ENCODE results near the gene PRCP. TPM values are rescaled to one million over a fixed set of nuclear protein-coding genes. Genes with fewer than 3 reads are reported as not detected.

PRCP gene
- total and polyA plus RNA-seq, 2 experiments from 2014 or later = 33.3 to 52.8 TPM

DNA sequence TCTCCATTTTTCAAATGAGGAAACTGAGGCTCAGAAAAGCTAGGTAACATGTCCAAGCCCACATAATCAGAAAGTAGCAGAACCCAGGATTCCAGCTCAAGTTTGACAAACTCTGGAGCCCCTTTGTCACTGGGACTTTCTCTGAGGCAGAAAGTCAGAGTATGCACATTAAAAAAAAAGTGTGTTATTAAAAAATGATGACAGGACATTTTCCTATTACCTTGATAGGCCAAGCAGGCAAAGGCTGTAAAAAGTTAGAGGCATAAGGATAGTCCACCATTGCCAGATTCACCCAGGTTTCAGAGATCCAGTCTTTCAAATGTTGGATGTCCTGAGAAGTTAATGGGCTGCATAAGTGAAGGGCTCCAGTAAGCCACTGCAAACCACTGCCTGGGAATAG lies 51.4 kb downstream of the PRCP start (continued):
- TF ChIP-seq, protein P1, sequence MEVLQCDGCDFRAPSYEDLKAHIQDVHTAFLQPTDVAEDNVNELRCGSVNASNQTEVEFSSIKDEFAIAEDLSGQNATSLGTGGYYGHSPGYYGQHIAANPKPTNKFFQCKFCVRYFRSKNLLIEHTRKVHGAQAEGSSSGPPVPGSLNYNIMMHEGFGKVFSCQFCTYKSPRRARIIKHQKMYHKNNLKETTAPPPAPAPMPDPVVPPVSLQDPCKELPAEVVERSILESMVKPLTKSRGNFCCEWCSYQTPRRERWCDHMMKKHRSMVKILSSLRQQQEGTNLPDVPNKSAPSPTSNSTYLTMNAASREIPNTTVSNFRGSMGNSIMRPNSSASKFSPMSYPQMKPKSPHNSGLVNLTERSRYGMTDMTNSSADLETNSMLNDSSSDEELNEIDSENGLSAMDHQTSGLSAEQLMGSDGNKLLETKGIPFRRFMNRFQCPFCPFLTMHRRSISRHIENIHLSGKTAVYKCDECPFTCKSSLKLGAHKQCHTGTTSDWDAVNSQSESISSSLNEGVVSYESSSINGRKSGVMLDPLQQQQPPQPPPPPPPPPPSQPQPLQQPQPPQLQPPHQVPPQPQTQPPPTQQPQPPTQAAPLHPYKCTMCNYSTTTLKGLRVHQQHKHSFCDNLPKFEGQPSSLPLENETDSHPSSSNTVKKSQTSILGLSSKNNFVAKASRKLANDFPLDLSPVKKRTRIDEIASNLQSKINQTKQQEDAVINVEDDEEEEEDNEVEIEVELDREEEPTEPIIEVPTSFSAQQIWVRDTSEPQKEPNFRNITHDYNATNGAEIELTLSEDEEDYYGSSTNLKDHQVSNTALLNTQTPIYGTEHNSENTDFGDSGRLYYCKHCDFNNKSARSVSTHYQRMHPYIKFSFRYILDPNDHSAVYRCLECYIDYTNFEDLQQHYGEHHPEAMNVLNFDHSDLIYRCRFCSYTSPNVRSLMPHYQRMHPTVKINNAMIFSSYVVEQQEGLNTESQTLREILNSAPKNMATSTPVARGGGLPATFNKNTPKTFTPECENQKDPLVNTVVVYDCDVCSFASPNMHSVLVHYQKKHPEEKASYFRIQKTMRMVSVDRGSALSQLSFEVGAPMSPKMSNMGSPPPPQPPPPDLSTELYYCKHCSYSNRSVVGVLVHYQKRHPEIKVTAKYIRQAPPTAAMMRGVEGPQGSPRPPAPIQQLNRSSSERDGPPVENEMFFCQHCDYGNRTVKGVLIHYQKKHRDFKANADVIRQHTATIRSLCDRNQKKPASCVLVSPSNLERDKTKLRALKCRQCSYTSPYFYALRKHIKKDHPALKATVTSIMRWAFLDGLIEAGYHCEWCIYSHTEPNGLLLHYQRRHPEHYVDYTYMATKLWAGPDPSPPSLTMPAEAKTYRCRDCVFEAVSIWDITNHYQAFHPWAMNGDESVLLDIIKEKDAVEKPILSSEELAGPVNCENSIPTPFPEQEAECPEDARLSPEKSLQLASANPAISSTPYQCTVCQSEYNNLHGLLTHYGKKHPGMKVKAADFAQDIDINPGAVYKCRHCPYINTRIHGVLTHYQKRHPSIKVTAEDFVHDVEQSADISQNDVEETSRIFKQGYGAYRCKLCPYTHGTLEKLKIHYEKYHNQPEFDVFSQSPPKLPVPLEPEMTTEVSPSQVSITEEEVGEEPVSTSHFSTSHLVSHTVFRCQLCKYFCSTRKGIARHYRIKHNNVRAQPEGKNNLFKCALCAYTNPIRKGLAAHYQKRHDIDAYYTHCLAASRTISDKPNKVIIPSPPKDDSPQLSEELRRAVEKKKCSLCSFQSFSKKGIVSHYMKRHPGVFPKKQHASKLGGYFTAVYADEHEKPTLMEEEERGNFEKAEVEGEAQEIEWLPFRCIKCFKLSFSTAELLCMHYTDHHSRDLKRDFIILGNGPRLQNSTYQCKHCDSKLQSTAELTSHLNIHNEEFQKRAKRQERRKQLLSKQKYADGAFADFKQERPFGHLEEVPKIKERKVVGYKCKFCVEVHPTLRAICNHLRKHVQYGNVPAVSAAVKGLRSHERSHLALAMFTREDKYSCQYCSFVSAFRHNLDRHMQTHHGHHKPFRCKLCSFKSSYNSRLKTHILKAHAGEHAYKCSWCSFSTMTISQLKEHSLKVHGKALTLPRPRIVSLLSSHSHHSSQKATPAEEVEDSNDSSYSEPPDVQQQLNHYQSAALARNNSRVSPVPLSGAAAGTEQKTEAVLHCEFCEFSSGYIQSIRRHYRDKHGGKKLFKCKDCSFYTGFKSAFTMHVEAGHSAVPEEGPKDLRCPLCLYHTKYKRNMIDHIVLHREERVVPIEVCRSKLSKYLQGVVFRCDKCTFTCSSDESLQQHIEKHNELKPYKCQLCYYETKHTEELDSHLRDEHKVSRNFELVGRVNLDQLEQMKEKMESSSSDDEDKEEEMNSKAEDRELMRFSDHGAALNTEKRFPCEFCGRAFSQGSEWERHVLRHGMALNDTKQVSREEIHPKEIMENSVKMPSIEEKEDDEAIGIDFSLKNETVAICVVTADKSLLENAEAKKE (CRISPR knock-in tag; IDR thresholded peaks at IDR 0.05) = no peak
- TF ChIP-seq, protein P2, sequence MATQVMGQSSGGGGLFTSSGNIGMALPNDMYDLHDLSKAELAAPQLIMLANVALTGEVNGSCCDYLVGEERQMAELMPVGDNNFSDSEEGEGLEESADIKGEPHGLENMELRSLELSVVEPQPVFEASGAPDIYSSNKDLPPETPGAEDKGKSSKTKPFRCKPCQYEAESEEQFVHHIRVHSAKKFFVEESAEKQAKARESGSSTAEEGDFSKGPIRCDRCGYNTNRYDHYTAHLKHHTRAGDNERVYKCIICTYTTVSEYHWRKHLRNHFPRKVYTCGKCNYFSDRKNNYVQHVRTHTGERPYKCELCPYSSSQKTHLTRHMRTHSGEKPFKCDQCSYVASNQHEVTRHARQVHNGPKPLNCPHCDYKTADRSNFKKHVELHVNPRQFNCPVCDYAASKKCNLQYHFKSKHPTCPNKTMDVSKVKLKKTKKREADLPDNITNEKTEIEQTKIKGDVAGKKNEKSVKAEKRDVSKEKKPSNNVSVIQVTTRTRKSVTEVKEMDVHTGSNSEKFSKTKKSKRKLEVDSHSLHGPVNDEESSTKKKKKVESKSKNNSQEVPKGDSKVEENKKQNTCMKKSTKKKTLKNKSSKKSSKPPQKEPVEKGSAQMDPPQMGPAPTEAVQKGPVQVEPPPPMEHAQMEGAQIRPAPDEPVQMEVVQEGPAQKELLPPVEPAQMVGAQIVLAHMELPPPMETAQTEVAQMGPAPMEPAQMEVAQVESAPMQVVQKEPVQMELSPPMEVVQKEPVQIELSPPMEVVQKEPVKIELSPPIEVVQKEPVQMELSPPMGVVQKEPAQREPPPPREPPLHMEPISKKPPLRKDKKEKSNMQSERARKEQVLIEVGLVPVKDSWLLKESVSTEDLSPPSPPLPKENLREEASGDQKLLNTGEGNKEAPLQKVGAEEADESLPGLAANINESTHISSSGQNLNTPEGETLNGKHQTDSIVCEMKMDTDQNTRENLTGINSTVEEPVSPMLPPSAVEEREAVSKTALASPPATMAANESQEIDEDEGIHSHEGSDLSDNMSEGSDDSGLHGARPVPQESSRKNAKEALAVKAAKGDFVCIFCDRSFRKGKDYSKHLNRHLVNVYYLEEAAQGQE (IDR thresholded peaks at IDR 0.05; ENCODE audit: unreplicated experiment) = no peak
- TF ChIP-seq POLR2AphosphoS5 (IDR thresholded peaks at IDR 0.05; ENCODE audit: low read depth) = no peak
- no peak for TF ChIP-seq CREB1 (CRISPR knock-in tag; IDR thresholded peaks at IDR 0.05; ENCODE audit: low read depth)
- TF ChIP-seq ZNF114 (CRISPR knock-in tag; IDR thresholded peaks at IDR 0.05) = no peak
- no peak for TF ChIP-seq EZH2phosphoT487 (IDR thresholded peaks at IDR 0.05; ENCODE audit: unreplicated experiment)
